Duodenal mucosa (tissue), 2 donors: ENCODE measurements around the gene PAEP.

Source experiments
- H3K27ac ChIP-seq: one replicate; pipeline ENCODE4 v1.7.0; 2013; ENCODE audit warnings: low read depth, low read length
- H3K27me3 ChIP-seq, 2 donors: one replicate each; pipeline ENCODE4 v1.7.0; 2013; ENCODE audit warnings: low read length in 2 of 2, control low read depth in 1 of 2; ENCODE audit not compliant: insufficient read depth in 2 of 2, control insufficient read depth in 1 of 2
- H3K36me3 ChIP-seq, 2 donors: one replicate each; pipeline ENCODE4 v1.7.0; 2013; ENCODE audit warnings: low read length in 2 of 2, control low read depth in 1 of 2; ENCODE audit not compliant: insufficient read depth in 2 of 2, control insufficient read depth in 1 of 2
- H3K4me1 ChIP-seq, 2 donors: one replicate each; pipeline ENCODE4 v1.7.0; 2013; ENCODE audit warnings: low read length in 2 of 2, control low read depth in 1 of 2; ENCODE audit not compliant: insufficient read depth in 2 of 2, control insufficient read depth in 1 of 2
- H3K4me3 ChIP-seq, 2 donors: one replicate each; pipeline ENCODE4 v1.7.0; 2013; ENCODE audit warnings: low read length in 2 of 2, low read depth in 1 of 2
- H3K9ac ChIP-seq, 2 donors: one replicate each; pipeline ENCODE4 v1.7.0; 2013; ENCODE audit warnings: low read length in 2 of 2, low read depth in 1 of 2
- H3K9me3 ChIP-seq, 2 donors: one replicate each; pipeline ENCODE4 v1.7.0; 2013; ENCODE audit warnings: low read length in 2 of 2, control low read depth in 1 of 2; ENCODE audit not compliant: control insufficient read depth in 1 of 2

The PAEP gene

GRCh38 chr9:135575995-135576631, 14.6 kb downstream of the PAEP start:
- Histone ChIP-seq H3K27me3 (no peaks in the 10 kb centered on the region), H3K4me3 (no peak overlapping the region), H3K9me3 (no peaks in the 10 kb centered on the region), H3K9ac (no peak overlapping the region), H3K36me3 (no peaks in the 10 kb centered on the region), H3K4me1 (no peaks in the 10 kb centered on the region), H3K27ac (no peak overlapping the region)

GRCh38 chr9:135577256-135577655, 15.7 kb downstream of the PAEP start:
- Histone ChIP-seq H3K27me3 (no peaks in the 10 kb centered on the region), H3K9me3 (no peaks in the 10 kb centered on the region), H3K27ac (no peak overlapping the region), H3K4me1 (no peaks in the 10 kb centered on the region), H3K4me3 (no peak overlapping the region), H3K9ac (no peak overlapping the region), H3K36me3 (no peaks in the 10 kb centered on the region)

- Histone ChIP-seq H3K9me3 (no peaks in the 10 kb centered on the region), H3K27ac (no peak overlapping the region), H3K36me3 (no peaks in the 10 kb centered on the region), H3K27me3 (no peaks in the 10 kb centered on the region), H3K4me3 (no peak overlapping the region), H3K4me1 (no peaks in the 10 kb centered on the region), H3K9ac (no peak overlapping the region)
Observed at GRCh38 chr9:135579356-135579755, 17.8 kb downstream of the PAEP start.

DNA sequence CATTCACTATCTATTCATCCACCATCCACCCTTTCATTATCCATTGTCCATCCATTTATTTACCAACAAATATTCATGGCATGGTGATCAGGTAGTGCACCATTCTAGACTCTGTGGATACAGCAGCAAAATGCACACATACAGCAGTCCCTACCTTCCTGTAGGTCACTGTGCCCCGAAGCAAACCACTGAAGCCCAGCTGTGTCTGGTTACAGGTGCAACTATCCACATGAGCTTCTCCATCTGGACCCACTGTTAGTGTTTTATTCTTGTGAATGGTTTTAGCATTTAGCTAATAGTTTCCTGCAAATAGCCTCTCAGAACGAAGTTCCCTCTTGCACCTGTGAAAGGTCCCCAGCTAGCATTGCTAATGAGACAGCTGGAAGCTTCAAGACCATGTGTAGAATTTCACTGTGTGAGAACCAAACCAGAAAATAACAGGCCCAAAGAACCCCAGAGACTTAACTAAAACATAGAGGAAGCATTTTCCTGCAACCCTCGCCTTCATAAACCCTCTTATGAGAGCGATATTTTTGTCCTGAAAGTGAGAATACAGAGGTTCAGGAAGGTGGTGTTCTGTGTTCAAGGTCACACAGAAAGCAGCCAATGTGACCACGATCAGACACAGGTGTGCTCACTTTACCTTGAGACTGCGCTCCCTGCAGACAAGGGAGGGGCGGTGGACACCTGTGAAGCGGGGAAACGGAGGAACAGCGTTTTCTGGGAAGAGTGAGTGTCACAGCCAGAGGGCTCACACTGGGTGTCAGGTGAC, 18.5 kb downstream of the PAEP start:
- no peak overlapping the region for H3K4me3 ChIP-seq
- no peaks in the 10 kb centered on the region for H3K9me3 ChIP-seq
- no peaks in the 10 kb centered on the region for H3K4me1 ChIP-seq
- H3K36me3 ChIP-seq = no peaks in the 10 kb centered on the region
- H3K27me3 ChIP-seq = no peaks in the 10 kb centered on the region
- H3K27ac ChIP-seq = no peak overlapping the region
- no peak overlapping the region for H3K9ac ChIP-seq

- Histone ChIP-seq H3K9ac (no peak overlapping the region), H3K27ac (no peak overlapping the region), H3K4me3 (no peak overlapping the region), H3K36me3 (no peaks in the 10 kb centered on the region), H3K4me1 (no peaks in the 10 kb centered on the region), H3K27me3 (no peaks in the 10 kb centered on the region), H3K9me3 (no peaks in the 10 kb centered on the region)
Observed at GRCh38 chr9:135580664-135581380, 19.3 kb downstream of the PAEP start.

DNA sequence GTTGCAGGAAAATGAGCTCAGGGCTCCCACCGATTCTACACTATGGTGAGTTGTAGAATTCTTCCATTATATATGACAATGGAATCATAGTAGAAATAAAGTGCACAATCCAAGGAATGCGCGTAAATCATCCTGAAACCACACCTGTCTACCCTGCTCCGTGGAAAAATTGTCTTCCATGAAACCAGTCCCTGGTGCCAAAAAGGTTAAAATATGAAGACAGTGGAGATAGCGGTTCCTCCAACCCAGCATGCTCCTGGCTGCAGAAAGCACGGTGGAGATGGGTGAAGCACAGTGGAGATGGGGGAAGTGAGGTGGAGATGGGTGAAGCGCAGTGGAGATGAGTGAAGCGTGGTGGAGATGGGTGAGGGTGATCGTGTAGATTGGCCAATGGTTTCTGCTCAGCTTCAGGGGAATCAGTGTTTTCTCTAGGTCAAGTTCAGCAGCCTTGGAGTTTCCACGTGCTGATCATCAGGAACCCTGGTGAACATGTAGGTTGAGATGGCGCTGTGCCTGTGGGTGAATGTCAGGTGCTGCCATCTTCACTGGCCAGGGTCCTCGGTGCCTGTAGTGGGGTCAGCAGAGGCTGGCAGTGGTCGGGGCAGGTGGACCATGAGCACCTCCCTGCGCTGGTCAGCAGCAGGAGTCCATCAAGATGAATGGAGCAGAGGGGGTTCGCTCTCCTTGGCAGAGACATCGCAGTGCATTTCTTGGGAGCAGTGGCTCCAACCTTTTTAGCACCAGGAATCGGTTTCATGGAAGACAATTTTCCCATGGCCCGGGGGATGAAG, 20.3 kb downstream of the PAEP start:
- no peak overlapping the region for H3K9ac ChIP-seq
- no peak overlapping the region for H3K4me3 ChIP-seq
- H3K4me1 ChIP-seq = no peaks in the 10 kb centered on the region
- H3K27ac ChIP-seq = no peak overlapping the region
- H3K27me3 ChIP-seq = no peaks in the 10 kb centered on the region
- no peaks in the 10 kb centered on the region for H3K9me3 ChIP-seq
- no peaks in the 10 kb centered on the region for H3K36me3 ChIP-seq

DNA sequence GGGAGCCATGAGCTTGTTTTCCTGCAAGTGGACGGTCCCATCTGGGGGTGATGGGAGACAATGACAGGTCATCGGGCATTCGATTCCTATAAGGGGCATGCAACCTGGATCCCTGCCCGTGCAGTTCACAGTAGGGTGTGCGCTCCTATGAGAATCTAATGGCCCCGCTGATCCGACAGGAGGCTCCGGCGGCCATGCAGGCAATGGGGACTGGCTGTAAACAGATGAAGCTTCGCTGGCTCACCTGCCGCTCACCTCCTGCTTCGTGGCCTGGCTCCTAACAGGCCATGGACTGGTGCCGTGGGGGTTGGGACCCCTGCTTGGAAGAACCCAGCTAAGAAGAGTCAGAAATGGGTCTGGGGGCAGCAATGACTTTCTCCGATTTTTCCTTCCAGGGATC, 21.0 kb downstream of the PAEP start:
- Histone ChIP-seq H3K4me1 (no peaks in the 10 kb centered on the region), H3K36me3 (no peaks in the 10 kb centered on the region), H3K27me3 (no peaks in the 10 kb centered on the region), H3K9ac (no peak overlapping the region), H3K9me3 (no peaks in the 10 kb centered on the region), H3K27ac (no peak overlapping the region), H3K4me3 (no peak overlapping the region)

DNA sequence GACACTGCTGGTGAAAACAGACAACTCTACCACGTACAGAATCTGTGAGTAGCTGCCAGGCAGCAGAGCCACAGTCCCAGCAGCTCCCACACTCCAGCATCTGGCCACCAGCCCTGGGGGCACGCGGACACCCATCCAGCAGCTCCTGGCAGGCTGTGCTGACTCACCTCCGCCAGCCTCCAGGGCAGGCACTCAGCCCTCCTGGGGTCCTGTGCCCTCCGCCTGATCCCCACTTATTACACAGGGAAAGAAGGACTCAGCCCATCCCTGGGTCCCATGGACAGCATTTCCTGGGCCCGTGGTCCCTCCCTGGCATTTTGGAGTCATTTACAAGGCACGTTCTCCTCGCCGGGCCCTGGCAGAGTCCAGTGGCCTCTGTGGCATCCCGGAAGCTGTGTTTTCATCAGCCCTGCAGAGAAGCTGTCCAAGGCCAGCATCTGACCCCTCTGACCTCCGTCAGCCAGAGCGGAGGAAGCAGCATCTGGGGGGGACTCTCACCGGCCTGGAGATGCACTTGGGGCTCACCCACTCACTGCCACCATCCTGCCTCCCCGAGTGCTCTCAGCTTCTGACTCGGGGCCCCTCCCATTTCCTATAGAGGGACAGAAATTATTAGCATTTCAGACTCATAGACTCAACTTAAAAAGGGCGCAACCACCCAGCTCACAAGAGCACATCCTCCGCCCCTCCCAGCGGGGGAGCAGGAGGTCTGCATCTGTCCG, 21.6 kb downstream of the PAEP start:
- H3K4me1 ChIP-seq = no peaks in the 10 kb centered on the region
- H3K4me3 ChIP-seq = no peak overlapping the region
- no peaks in the 10 kb centered on the region for H3K27me3 ChIP-seq
- H3K9me3 ChIP-seq = no peaks in the 10 kb centered on the region
- no peak overlapping the region for H3K9ac ChIP-seq
- H3K27ac ChIP-seq = no peak overlapping the region
- no peaks in the 10 kb centered on the region for H3K36me3 ChIP-seq

DNA sequence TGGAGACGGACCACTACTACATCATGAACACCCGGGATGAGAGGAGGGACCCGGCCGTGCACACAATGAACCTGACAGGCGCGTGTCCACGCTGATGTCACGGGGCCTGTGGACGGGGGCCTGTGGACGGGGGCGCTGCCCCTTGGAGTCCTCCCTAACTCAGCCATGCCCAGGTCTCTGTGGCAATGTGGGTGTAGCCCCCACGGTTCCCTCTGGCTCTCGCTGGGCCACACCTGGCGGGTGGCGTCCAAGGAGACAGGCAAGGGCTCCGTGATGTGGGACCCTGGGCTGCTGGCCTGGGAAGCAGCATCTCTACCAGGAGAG, 22.1 kb downstream of the PAEP start:
- no peak overlapping the region for H3K27ac ChIP-seq
- no peak overlapping the region for H3K9ac ChIP-seq
- no peaks in the 10 kb centered on the region for H3K27me3 ChIP-seq
- no peaks in the 10 kb centered on the region for H3K4me1 ChIP-seq
- H3K36me3 ChIP-seq = no peaks in the 10 kb centered on the region
- H3K4me3 ChIP-seq = no peak overlapping the region
- no peaks in the 10 kb centered on the region for H3K9me3 ChIP-seq
